Inflammatory macrophage (primary cell): ENCODE measurements around the gene JMJD6.

Source experiments
- DNase-seq, 2 donors: peaks; one replicate each; pipeline ENCODE4 v3.0.0-alpha.2; 2020 to 2022

JMJD6 gene

GRCh38 chr17:76678330-76678729, 48.1 kb downstream of the JMJD6 start:
- DNase-seq = no peak

GRCh38 chr17:76677406-76677805, 49.0 kb downstream of the JMJD6 start:
- no peak for DNase-seq

GRCh38 chr17:76676629-76677028, 49.8 kb downstream of the JMJD6 start:
- DNase-seq = no peak

- no peak for DNase-seq
Observed at GRCh38 chr17:76675648-76676047, 50.8 kb downstream of the JMJD6 start.

- no peak for DNase-seq
Observed at GRCh38 chr17:76674600-76674999, 51.8 kb downstream of the JMJD6 start.

- DNase-seq = no peak
Observed at GRCh38 chr17:76673729-76674128, 52.7 kb downstream of the JMJD6 start.

- DNase-seq = no peak
Observed at GRCh38 chr17:76672892-76673291, 53.5 kb downstream of the JMJD6 start.

- no peak for DNase-seq
Observed at GRCh38 chr17:76672270-76672851, 54.0 kb downstream of the JMJD6 start.

- DNase-seq = no peak
Observed at GRCh38 chr17:76671912-76672262, 54.5 kb downstream of the JMJD6 start.

- peak; percentile 100 for DNase-seq
Observed at GRCh38 chr17:76671123-76671911, 55.1 kb downstream of the JMJD6 start.

GRCh38 chr17:76670718-76671122, 55.7 kb downstream of the JMJD6 start:
- DNase-seq = no peak

- DNase-seq = no peak
Observed at GRCh38 chr17:76670020-76670717, 56.2 kb downstream of the JMJD6 start.
